Measurements from ENCODE around the gene FFAR3. TPM values are rescaled to one million over a fixed set of nuclear protein-coding genes. Genes with fewer than 3 reads are reported as not detected.
"Not testable (repeated sequence)": the region's sequence is repeated elsewhere in the genome, so short reads cannot be mapped to it uniquely, and the experiment has no call there.

FFAR3 gene
- total RNA-seq, 1 donor from 2014 or later = not detected

DNA sequence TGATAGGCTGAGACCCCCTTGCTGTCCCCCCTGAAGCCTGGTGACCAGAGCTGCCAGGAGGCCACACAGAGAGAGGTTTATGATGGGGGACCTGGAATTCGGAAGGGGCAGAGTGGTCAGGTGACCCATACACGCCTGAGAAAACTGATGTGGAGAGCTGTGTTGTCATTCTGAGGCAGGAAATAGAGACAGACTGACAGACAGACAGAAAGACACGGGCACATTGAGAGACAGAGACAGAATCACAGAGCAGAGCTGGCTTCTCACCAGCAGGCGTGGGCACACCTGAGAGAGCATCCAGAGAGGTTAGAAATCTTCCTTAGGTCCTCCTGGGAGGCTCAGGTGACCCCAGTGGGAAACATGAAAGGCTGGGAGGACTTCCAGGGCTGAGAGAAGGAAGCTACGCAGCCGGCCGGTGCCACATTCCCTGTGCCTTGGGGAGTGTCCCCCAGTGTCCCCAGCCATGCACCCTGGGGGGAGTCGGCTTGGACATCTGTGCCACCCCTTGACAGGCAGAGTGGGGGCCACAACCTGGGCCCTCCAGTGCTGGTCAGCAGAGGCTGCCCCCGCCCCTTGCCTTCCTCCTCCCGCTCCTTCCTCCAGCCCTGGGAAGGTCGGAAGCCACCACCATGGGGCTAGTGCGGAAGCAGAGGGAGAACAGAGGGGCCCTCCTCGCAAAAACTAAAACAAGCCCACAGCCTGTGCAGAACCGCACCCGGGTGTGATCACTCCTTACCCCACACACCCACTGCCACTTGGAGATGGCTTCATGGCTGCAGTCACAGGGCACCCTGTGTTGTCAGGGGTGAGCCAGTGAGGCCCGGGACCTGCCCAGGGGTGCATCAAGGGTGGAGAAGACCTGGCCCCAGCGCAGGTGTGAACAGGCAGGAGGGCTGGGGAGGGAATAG, 8.4 kb upstream of the FFAR3 start:
- intact Hi-C loops (cut with micrococcal nuclease) = no loop called here

DNA sequence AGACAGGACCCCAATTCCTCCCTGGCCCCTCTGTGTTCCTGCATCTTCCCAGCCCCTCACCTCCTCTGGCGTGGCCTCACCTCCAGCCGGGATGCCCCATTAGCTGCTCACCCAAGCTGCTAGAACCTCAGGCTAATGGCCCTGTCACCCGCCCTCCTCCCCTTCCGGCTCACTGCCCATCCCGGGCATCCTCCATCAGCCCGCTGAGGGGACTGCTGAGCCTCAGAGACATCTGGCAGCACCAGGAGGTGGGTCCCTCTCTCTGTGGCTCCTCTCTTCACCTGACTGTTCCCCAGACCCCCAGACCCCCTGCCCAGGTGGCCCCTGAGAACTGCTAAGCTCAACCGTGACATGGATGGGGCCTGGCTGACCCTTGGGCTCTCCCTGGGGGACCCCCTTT, 7.7 kb upstream of the FFAR3 start:
- intact Hi-C loops (cut with micrococcal nuclease) = no loop called here

DNA sequence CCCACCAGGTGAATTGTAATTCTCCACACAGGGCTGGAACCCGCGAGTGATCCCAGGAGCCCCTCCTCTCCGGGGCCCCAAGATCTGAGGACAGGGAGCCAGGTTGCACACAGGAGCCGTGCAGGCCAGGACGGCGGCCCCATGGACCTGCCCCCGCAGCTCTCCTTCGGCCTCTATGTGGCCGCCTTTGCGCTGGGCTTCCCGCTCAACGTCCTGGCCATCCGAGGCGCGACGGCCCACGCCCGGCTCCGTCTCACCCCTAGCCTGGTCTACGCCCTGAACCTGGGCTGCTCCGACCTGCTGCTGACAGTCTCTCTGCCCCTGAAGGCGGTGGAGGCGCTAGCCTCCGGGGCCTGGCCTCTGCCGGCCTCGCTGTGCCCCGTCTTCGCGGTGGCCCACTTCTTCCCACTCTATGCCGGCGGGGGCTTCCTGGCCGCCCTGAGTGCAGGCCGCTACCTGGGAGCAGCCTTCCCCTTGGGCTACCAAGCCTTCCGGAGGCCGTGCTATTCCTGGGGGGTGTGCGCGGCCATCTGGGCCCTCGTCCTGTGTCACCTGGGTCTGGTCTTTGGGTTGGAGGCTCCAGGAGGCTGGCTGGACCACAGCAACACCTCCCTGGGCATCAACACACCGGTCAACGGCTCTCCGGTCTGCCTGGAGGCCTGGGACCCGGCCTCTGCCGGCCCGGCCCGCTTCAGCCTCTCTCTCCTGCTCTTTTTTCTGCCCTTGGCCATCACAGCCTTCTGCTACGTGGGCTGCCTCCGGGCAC, 6.7 kb upstream of the FFAR3 start:
- intact Hi-C loops (cut with micrococcal nuclease) = loop anchor here (1.0 kb wide), 2 partner anchors 117 to 144 kb away; no protein-coding TSS in a partner anchor

DNA sequence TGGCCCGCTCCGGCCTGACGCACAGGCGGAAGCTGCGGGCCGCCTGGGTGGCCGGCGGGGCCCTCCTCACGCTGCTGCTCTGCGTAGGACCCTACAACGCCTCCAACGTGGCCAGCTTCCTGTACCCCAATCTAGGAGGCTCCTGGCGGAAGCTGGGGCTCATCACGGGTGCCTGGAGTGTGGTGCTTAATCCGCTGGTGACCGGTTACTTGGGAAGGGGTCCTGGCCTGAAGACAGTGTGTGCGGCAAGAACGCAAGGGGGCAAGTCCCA, 6.1 kb upstream of the FFAR3 start:
- intact Hi-C loops (cut with micrococcal nuclease) = loop anchor here (1.0 kb wide), 2 partner anchors 116 to 143 kb away; no protein-coding TSS in a partner anchor

DNA sequence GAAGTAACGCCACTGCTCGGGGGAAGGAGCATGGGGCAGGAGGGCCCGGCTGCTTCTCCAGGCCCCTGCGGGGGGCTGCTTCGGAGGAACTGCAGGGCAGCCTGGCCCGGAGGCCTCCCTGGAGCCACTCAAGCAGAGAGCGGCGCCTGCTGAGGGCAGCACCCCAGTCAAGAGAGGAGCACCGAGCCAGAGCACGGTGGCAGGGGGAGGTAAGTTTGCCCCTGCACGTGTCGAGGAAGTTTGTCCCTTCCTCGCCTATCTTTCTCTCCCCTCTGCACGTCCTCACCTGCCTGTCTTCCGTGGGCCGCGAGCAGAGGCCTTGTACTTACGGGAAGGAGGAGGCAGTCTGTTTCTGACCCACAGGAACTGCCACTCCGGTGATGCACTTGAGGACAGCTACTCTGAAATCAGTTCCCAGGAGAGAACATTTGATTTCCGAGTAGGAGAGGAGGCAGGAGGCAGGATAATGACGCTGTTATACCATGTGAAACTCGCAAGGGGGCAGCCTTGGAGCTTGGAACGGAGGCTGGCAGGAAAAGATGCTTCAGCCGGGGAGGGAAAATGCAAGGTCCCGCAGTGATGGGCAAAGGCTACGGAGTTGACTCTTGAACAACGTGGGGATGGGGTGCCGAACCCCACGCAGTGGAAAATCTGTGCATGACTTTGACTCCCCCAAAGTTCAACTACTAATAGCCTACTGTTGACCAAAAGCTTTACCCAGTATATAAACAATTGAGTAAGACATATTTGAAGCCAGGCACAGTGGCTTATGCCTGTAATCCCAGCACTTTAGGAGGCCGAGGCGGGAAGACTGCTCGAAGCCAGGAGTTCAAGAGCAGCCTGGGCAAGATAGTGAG, 5.6 kb upstream of the FFAR3 start:
- intact Hi-C loops (cut with micrococcal nuclease) = loop anchor here (1.0 kb wide), 2 partner anchors 116 to 143 kb away; no protein-coding TSS in a partner anchor

DNA sequence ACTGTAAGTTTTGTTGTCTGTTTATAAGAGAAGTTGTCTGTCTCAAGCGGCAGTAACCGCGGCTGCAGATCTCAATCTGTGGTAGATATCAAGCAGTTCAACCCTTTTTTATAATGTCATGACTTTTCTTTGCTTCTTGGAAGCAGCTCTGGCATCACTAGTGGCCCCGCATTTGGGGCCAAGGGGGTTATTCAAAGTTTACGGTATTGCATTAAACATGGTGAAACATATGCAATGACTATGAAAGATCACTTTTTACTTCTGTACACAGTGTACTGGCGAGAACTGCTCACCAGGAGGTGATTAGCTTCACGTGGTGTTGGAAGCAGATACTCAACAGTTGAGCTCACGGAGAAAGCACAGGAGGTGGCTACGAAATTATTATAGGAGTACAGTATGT, 4.6 kb upstream of the FFAR3 start:
- intact Hi-C loops (cut with micrococcal nuclease) = no loop called here

DNA sequence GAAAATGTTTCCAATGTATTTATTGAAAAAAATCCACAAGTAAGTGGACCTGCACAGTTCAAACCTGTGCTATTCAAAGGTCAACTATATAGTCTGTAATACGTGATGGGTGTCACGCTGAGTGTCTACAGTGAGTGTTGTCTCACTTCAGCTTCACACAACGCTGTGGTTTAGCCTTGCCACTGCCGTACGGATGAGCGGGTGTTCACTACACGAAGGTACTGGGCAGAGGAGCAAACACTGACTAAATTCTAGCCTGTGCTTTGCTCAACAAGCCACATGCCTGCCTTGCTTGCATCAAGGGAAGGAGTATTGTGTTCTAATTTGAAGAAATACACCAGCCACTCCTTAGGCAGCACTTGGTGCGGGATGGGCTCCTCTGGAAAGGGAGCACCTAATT, 3.4 kb upstream of the FFAR3 start:
- intact Hi-C loops (cut with micrococcal nuclease) = no loop called here

DNA sequence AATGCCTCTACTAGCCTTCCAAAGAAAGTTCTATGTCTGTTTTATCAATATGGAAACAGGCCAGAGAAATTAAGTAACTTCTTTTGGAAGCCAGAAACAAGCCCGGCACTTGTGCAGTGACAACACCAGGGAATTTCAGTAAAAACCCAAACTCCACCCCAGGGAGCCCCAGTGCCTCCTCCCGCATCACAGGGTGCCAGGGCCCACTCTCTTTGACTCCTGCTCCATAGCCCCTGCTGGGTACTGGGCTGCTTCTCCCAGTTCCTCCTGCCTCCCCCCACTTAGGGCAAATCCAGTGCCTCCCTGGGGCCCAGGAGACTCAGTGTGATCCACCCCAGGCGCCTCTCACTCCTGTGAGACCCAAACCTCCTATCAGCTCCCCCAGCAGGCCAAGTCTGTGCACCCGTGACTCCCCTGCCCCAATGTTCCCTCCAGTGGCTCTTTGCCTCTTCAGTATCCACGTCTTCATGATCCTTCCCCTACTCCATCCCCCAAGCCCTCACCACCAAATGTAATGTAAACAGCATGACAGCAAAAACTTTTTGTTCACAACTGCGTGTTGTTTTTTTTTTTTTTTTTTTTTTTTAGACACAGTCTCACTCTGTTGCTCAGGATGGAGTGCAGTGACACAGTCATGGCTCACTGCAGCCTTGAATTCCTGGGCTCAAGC, 2.3 kb upstream of the FFAR3 start:
- intact Hi-C loops (cut with micrococcal nuclease) = no loop called here

DNA sequence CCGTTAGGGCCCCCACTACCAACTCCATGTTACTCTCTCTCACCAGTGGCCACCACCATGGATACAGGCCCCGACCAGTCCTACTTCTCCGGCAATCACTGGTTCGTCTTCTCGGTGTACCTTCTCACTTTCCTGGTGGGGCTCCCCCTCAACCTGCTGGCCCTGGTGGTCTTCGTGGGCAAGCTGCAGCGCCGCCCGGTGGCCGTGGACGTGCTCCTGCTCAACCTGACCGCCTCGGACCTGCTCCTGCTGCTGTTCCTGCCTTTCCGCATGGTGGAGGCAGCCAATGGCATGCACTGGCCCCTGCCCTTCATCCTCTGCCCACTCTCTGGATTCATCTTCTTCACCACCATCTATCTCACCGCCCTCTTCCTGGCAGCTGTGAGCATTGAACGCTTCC, 574 bp downstream of the FFAR3 start:
- intact Hi-C loops (cut with micrococcal nuclease) = not testable (repeated sequence)

DNA sequence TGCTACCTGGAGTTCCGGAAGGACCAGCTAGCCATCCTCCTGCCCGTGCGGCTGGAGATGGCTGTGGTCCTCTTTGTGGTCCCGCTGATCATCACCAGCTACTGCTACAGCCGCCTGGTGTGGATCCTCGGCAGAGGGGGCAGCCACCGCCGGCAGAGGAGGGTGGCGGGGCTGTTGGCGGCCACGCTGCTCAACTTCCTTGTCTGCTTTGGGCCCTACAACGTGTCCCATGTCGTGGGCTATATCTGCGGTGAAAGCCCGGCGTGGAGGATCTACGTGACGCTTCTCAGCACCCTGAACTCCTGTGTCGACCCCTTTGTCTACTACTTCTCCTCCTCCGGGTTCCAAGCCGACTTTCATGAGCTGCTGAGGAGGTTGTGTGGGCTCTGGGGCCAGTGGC, 1.1 kb downstream of the FFAR3 start:
- intact Hi-C loops (cut with micrococcal nuclease) = not testable (repeated sequence)

DNA sequence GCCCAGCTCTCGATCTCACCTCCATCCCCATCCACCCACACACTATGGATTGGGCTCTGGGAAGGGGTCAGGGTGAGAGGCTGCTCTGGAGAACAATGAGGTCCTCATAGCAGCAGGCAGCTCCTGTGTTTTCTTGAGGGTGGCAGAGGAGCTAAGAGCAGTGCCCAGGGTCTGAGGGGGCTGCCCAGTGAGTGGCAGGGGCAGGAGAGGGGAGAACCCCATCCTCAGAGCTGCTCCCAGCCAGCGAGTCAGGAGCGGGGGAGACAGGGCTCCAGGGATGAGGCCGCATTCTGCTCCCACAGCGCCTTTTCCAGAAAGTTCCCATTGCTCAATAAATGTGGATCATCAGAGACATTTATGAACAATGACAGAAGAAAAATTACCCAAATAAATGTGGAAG, 1.8 kb downstream of the FFAR3 start:
- intact Hi-C loops (cut with micrococcal nuclease) = not testable (repeated sequence)

DNA sequence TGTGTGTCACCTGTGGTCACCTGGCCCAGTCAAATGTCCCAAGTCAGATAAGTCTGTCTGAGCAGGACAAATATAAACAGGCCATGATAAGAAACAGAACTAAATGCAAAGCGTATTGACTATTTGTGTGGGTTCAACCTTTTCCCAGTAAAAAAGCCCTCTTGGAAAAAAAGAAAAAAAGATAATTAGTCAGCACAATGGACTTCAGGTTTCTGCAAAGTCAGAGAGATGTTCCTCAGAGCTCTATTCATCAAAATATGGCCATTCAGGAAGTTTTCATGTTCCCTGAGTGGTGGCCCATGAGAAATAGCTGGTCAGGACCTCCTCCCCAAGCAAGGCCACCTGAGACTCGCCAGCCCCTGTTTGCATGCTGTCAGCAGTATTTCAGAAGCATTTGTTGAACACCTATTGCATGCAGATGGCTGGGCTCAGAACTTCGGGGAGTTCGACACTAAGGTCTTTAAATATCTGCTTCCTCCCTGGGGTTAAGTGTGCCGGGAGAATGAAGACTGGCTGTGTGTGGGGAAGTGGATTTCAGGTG, 2.7 kb downstream of the FFAR3 start:
- intact Hi-C loops (cut with micrococcal nuclease) = no loop called here

DNA sequence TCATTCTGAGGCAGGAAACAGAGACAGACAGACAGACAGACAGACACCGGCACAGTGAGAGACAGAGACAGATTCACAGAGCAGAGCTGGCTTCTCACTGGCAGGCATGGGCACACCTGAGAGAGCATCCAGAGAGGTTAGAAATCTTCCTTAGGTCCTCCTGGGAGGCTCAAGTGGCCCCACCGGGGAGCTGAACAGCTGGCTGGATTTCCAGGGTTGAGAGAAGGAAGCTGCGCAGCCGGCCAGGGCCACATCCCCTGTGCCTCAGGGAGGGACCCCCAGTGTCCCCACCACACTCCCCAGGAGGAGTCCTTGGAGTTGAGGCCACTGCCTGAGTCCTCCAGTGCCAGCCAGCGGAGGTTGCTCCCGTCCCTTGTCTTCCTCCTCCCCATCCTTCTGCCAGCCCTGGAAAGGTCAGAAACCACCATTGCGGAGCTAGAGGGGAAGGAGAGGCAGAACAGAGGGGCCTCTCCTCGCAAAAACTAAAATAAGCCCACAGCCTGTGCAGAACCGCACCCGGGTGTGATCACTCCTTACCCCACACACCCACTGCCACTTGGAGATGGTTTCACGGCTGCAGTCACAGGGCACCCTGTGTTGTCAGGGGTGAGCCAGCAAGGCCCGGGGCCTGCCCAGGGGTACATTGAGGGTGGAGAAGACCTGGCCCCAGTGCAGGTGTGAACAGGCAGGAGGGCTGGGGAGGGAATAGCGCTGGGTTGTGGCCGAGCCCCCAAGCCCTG, 4.2 kb downstream of the FFAR3 start:
- intact Hi-C loops (cut with micrococcal nuclease) = no loop called here

DNA sequence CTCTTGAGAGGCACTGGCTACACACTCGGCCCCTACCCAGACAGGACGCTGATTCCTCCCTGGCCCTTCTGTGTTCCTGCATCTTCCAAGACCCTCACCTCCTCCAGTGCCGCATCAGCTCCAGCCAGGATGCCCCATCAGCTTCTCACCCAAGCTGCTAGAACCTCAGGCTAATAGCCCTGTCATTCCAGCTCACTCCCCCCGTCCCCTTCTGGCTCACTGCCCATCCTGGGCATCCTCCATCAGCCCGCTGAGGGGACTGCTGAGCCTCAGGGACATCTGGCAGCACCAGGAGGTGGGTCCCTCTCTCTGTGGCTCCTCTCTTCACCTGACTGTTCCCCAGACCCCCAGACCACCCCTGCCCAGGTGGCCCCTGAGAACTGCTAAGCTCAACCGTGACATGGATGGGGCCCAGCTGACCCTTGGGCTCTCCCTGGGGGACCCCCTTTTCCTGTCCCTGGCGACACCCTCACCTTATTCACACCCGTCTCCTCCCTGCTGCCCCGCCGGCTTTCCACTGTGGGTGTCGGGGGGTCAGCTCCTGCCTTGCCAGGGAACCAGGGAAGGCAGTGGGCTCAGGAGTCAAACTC, 4.8 kb downstream of the FFAR3 start:
- intact Hi-C loops (cut with micrococcal nuclease) = no loop called here

DNA sequence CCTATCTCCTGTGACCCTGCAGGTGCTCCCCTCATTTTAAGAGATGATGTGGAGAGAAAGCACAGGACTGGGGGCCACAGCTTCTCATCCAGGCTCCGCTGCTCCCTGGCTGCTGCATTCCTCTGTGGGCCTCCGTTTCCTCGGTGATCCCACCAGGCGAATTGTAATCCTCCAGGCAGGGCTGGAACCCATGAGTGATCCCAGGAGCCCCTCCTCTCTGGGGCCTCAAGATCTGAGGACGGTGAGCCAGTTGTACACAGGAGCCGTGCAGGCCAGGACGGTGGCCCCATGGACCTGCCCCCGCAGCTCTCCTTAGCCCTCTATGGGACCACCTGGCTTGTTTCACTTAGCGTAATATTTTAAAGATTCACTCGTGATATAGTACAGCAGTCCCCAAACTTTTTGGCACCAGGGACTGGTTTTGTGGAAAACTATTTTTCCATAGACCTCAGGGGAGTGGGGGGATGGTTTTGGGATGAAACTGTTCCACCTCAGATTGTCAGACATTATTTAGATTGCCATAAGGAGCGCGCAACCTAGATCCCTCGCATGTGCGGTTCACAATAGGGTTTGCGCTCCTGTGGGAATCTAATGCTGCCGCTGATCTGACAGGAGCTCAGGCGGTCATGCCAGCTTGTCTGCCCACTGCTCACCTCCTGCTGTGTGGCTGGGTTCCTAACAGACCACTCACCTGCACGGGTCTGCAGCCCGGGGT, 5.6 kb downstream of the FFAR3 start:
- intact Hi-C loops (cut with micrococcal nuclease) = no loop called here

DNA sequence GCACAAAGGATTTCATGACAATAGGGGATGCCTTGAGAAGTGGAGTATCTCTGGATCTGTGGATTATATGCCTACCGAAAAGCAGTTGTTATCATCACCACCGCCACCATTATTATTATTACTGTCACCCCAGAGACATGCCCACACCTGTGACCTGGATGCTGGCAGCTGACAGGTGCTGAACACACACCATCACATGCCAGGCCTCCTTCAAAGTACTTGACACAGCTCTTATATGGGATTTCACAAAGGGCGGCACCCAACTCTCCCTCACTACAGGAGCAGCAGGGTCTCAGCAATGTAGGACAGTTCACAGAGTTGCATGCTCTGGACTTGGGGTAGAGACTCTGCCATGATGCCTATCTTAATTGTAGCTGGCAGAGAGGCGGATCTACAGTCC, 7.0 kb downstream of the FFAR3 start:
- intact Hi-C loops (cut with micrococcal nuclease) = no loop called here

DNA sequence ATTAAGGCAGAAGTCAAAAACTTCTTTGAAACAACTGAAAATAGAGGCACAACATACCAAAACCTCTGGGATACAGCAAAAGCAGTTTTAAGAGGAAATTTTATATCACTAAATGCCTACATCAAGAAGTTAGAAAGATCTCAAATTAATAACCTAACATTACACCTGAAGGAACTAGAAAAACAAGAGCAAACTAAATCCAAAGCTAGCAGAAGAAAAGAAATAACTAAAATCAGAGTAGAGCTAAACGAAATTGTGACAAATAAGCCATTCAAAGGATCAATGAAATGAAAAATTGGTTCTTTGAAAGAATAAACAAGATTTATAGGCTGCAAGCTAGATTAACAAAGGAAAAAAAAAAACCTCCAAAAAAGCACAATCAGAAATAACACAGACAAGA, 10.1 kb downstream of the FFAR3 start:
- intact Hi-C loops (cut with micrococcal nuclease) = no loop called here

DNA sequence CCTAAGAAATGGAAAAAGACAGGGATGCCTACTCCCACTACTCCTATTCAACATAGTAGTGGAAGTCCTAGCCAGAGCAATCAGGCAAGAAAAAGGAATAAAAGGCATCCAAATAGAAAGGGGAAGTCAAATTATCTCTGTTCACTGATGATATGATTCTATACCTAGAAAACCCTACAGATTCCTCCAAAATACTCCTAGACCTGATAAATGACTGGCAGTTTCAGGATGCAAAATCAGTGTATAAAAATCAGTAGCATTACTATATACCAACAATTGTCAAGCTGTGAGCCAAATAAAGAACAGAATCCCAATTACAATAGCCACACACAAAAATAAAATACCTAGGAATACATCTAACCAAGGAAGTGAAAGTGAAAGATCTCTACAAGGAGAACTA, 11.3 kb downstream of the FFAR3 start:
- intact Hi-C loops (cut with micrococcal nuclease) = no loop called here

DNA sequence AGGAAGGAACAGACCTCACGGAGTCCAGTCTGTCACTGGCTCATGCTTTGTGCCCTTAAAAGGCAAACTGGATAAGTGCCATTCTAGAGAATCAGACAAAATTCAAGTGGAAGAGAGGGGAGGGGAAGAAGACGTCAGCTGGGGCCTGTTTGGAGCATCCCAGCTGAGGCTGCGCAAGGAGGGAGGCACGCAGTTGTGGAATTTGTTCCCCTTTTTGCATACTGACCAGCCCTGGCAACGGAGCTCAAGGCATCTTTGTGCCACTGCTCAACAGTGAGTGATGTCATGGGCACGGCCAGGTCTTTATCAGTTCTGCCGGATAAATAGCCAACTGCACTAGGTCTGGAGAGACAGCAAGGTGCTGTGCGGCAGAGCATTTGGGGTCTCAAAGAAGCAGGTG, 12.5 kb downstream of the FFAR3 start, which contains the start of gene GPR42:
Gene GPR42 (plus strand): TSS at position 347 of the 400 bp plus-strand sequence. CDS start 292 bp downstream, outside the sequence.
- intact Hi-C loops (cut with micrococcal nuclease) = no loop called here

All from T-helper 2 cell treated with Interferon-gamma antibody and Interleukin-4, amounts not matched to agents 100 ng/mL and 5 ng/mL, for 36 hours (primary cell).